H1 (cell line): Measurements from ENCODE around the gene USPL1. TPM values are rescaled to one million over a fixed set of nuclear protein-coding genes. Genes with fewer than 3 reads are reported as not detected.

Source experiments
- CTCF ChIA-PET: fragments of 300-600 bp; sonication (Branson Sonifier 250); formaldehyde crosslinking; loops from one replicate; lab custom pipeline; 2021; ENCODE audit not compliant: partially characterized antibody; lab: Charles Lee
- POLR2A ChIA-PET: fragments of 300-600 bp; sonication (Branson Sonifier 250); formaldehyde crosslinking; loops from one replicate; lab custom pipeline; 2021; ENCODE audit warnings: inconsistent platforms; ENCODE audit not compliant: partially characterized antibody; lab: Charles Lee
- DNase-seq, 2 experiments: peaks; one replicate each; pipeline versions ENCODE4 v3.0.0 to v3.0.0-alpha.2; 2010 to 2022; ENCODE audit warnings: low spot score in 2 of 2, low read depth in 1 of 2, mixed read lengths in 1 of 2
- FAIRE-seq: peaks from 2 replicates; lab custom pipeline; 2011; peaks lifted over from hg19 to GRCh38; lab: Jason Lieb, UNC
- H2AFZ ChIP-seq: 2 replicates; pipeline ENCODE4 v1.8.1; 2012; ENCODE audit warnings: low read length, inconsistent platforms
- H2AK5ac ChIP-seq: 2 replicates; pipeline ENCODE4 v1.6.1; 2013; ENCODE audit warnings: low read depth, low read length
- H2BK120ac ChIP-seq: replicated peaks from 2 replicates; pipeline ENCODE3; 2013; ENCODE audit warnings: low read depth, low read length, inconsistent platforms
- H2BK12ac ChIP-seq: 2 replicates; pipeline ENCODE4 v1.6.1; 2013; ENCODE audit warnings: low read depth, low read length
- H2BK15ac ChIP-seq: 2 replicates; pipeline ENCODE4 v1.6.1; 2013; ENCODE audit warnings: low read length
- H2BK20ac ChIP-seq: 2 replicates; pipeline ENCODE4 v1.6.1; 2013; ENCODE audit warnings: low read length
- H2BK5ac ChIP-seq: 2 replicates; pipeline ENCODE4 v1.6.1; 2013; ENCODE audit warnings: low read depth, low read length
- H3K14ac ChIP-seq: 2 replicates; pipeline ENCODE4 v1.6.1; 2013; ENCODE audit warnings: inconsistent platforms; ENCODE audit not compliant: insufficient read length
- H3K18ac ChIP-seq: 2 replicates; pipeline ENCODE4 v1.6.1; 2013; ENCODE audit warnings: low read length; ENCODE audit errors: extremely low read depth
- H3K23ac ChIP-seq: 2 replicates; pipeline ENCODE4 v1.6.1; 2013; ENCODE audit warnings: inconsistent platforms; ENCODE audit not compliant: insufficient read length
- H3K23me2 ChIP-seq: 2 replicates; pipeline ENCODE4 v1.6.1; 2013; ENCODE audit warnings: low read depth, low read length
- H3K27ac ChIP-seq: 2 replicates; pipeline ENCODE4 v1.6.1; 2011; ENCODE audit warnings: low read depth, low read length, inconsistent platforms
- H3K27me3 ChIP-seq, 4 experiments: replicated peaks in 1 of 4; 1 replicate in 1 of 4; 2 replicates in 3 of 4; pipeline versions ENCODE4 v1.6.1 to v1.8.1; 2011 to 2013; ENCODE audit warnings: low read length in 3 of 4, mild to moderate bottlenecking in 3 of 4, inconsistent platforms in 2 of 4, mixed read lengths in 2 of 4, moderate library complexity in 1 of 4; ENCODE audit not compliant: control insufficient read depth in 3 of 4, insufficient read depth in 3 of 4; ENCODE audit errors: extremely low read depth in 1 of 4
- H3K36me3 ChIP-seq, 4 experiments: 2 replicates each; pipeline versions ENCODE4 v1.6.1 to v1.8.1; 2011 to 2013; ENCODE audit warnings: mild to moderate bottlenecking in 4 of 4, low read length in 3 of 4, moderate library complexity in 2 of 4, control low read depth in 1 of 4, inconsistent platforms in 1 of 4; ENCODE audit not compliant: insufficient read depth in 4 of 4, control insufficient read depth in 2 of 4
- H3K4ac ChIP-seq: replicated peaks from 2 replicates; pipeline ENCODE3; 2013; ENCODE audit warnings: low read length, low read depth, mixed read lengths, inconsistent platforms; ENCODE audit not compliant: insufficient read length
- H3K4me1 ChIP-seq, 4 experiments: replicated peaks in 1 of 4; 1 replicate in 1 of 4; 2 replicates in 3 of 4; pipeline versions ENCODE4 v1.6.1 to v1.8.1; 2011 to 2013; ENCODE audit warnings: low read length in 3 of 4, inconsistent platforms in 2 of 4, mixed read lengths in 1 of 4; ENCODE audit not compliant: insufficient read depth in 4 of 4, control insufficient read depth in 3 of 4
- H3K4me2 ChIP-seq, 2 experiments: 2 replicates each; pipeline versions ENCODE4 v1.6.1 to v1.8.1; 2011 to 2013; ENCODE audit warnings: low read depth in 2 of 2, low read length in 2 of 2, control low read depth in 1 of 2, inconsistent platforms in 1 of 2, mild to moderate bottlenecking in 1 of 2; ENCODE audit not compliant: insufficient read depth in 1 of 2
- H3K4me3 ChIP-seq, 4 experiments: fragments of 200-600, 300-600 bp in 1 of 4; sonication (generic), shearing (Covaris generic), sonication (Bioruptor Twin) in 1 of 4; 2 replicates each; pipeline versions ENCODE4 v1.5.1 to v1.8.1; 2011 to 2016; ENCODE audit warnings: low read length in 4 of 4, low read depth in 3 of 4, control low read depth in 2 of 4, inconsistent platforms in 2 of 4, mild to moderate bottlenecking in 2 of 4, mixed read lengths in 1 of 4, moderate library complexity in 1 of 4; ENCODE audit not compliant: insufficient read depth in 2 of 4; ENCODE audit errors: extremely low read depth in 1 of 4
- H3K56ac ChIP-seq: replicated peaks from 2 replicates; pipeline ENCODE3; 2013; ENCODE audit warnings: low read depth, mild to moderate bottlenecking, mixed read lengths, low read length, inconsistent platforms; ENCODE audit not compliant: insufficient read length
- H3K79me1 ChIP-seq: 2 replicates; pipeline ENCODE4 v1.6.1; 2013; ENCODE audit warnings: low read depth, low read length, control low read depth
- H3K79me2 ChIP-seq, 2 experiments: 2 replicates each; pipeline versions ENCODE4 v1.6.1 to v1.8.1; 2012 to 2013; ENCODE audit warnings: low read length in 2 of 2, mild to moderate bottlenecking in 2 of 2, inconsistent platforms in 1 of 2; ENCODE audit not compliant: insufficient read depth in 2 of 2, control insufficient read depth in 1 of 2
- H3K9ac ChIP-seq, 4 experiments: replicated peaks in 1 of 4; 1 replicate in 1 of 4; 2 replicates in 3 of 4; pipeline versions ENCODE4 v1.6.1 to v1.8.1; 2011 to 2013; ENCODE audit warnings: low read depth in 3 of 4, low read length in 3 of 4, control low read depth in 2 of 4, mild to moderate bottlenecking in 2 of 4, moderate library complexity in 2 of 4, inconsistent platforms in 1 of 4; ENCODE audit errors: extremely low read depth in 1 of 4
- H3K9me3 ChIP-seq, 2 experiments: 2 replicates each; pipeline versions ENCODE4 v1.6.1 to v1.8.1; 2012 to 2013; ENCODE audit warnings: mild to moderate bottlenecking in 2 of 2, moderate library complexity in 2 of 2, control low read depth in 1 of 2, inconsistent platforms in 1 of 2, low read depth in 1 of 2, low read length in 1 of 2, mixed read lengths in 1 of 2; ENCODE audit not compliant: insufficient read depth in 2 of 2
- H4K20me1 ChIP-seq, 2 experiments: replicated peaks in 1 of 2; 2 replicates each; pipeline versions ENCODE3 to v1.8.1; 2011 to 2013; ENCODE audit warnings: inconsistent platforms in 2 of 2, low read length in 2 of 2, mild to moderate bottlenecking in 1 of 2; ENCODE audit not compliant: insufficient read depth in 2 of 2, control insufficient read depth in 1 of 2
- H4K5ac ChIP-seq: 2 replicates; pipeline ENCODE4 v1.6.1; 2013; ENCODE audit warnings: low read length, low read depth, mixed read lengths, inconsistent platforms; ENCODE audit not compliant: insufficient read length
- H4K8ac ChIP-seq: 2 replicates; pipeline ENCODE4 v1.8.0; 2013; ENCODE audit warnings: mild to moderate bottlenecking, moderate library complexity, low read length, inconsistent platforms; ENCODE audit not compliant: insufficient read depth; ENCODE audit errors: extremely low read depth
- H4K91ac ChIP-seq: replicated peaks from 2 replicates; pipeline ENCODE3; 2013; ENCODE audit warnings: low read length, mixed read lengths, inconsistent platforms; ENCODE audit not compliant: insufficient read length
- KDM1A ChIP-seq: fragments of 200-600, 300-600 bp; sonication (generic); IDR thresholded peaks from 2 replicates; pipeline ENCODE4 v1.7.1; 2016; ENCODE audit warnings: mild to moderate bottlenecking, low read length, borderline replicate concordance
- SP4 ChIP-seq: IDR thresholded peaks from 2 replicates; pipeline ENCODE4 v1.6.1; 2012; ENCODE audit warnings: low read length, inconsistent platforms
- WGBS, 2 experiments: shearing (Covaris generic) in 1 of 2; methylation state at CpG; one replicate each; pipeline versions ENCODE4 v1.1.6 to v1.1.7; 2013 to 2015; ENCODE audit warnings: low lambda C conversion rate in 2 of 2, mixed read lengths in 2 of 2, inconsistent platforms in 1 of 2, low coverage in 1 of 2, missing lambda C conversion rate in 1 of 2; ENCODE audit not compliant: insufficient replicate concordance in 2 of 2, insufficient coverage in 1 of 2, insufficient read length in 1 of 2; ENCODE audit errors: extremely low coverage in 1 of 2, missing lambda C conversion rate in 1 of 2; 5-methylcytosine and 5-hydroxymethylcytosine counted together
- polyA plus RNA-seq, 7 experiments: library from polyadenylated mRNA; depleted of rRNA in 3 of 7; stranded (reverse) in 5 of 7; unstranded in 2 of 7; fragments of >200 nt in 5 of 7; fragments of 200-250 nt in 2 of 7; gene quantifications; 1 replicate in 5 of 7; 2 replicates in 1 of 7; 4 replicates in 1 of 7; pipeline versions ENCODE4 v1.2.1 to v1.2.3, GENCODE V29; 2011 to 2013; ENCODE audit warnings: missing spikeins in 2 of 7, mixed read lengths in 2 of 7
- total RNA-seq: library from RNA; stranded (reverse); fragmentation: NEBNext Ultra II Directional; extraction: Animal tissue kit (Norgen Biotek cat#: 25700); gene quantifications from 2 replicates; pipeline ENCODE4 v1.2.1, GENCODE V29; 2021

USPL1 gene
- total and polyA plus RNA-seq, 2 of the 8 experiments (the other 6 are each of a cell fraction or from before 2014, with no cell fraction given) = 6.3 to 17.1 TPM

DNA sequence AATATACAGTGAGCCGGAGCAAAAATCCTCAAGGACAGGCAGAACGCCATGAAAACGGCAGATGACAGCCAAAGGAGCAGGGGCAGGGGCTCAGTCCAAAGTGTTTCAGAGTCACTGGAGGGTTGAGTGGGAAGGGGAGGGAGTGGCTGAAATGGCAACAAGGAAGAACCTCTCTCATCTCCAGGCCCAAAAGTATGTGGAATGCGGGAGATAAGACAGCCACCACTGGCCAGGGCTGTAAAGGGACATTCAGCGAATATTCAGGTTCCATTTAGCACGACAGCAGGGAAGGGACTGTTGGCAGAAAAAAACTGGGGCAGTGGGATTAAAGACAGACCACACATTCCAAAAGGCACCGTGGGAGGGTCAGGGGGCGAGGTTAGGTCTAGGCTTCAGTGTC is 48.4 kb downstream of the USPL1 start:
- Histone ChIP-seq H3K4ac (no peak overlapping the region), H3K27ac (no peak overlapping the region), H3K18ac (no peak overlapping the region), H2BK120ac (no peak overlapping the region), H4K8ac (no peak overlapping the region), H3K79me2 (no peaks in the 10 kb centered on the region), H3K9ac (no peak overlapping the region), H2AK5ac (no peak overlapping the region), H3K56ac (no peak overlapping the region), H3K4me1 (no peaks in the 10 kb centered on the region; a peak in 1 of 7 replicates), H2BK15ac (no peak overlapping the region), H3K23ac (no peak overlapping the region), H2BK12ac (no peak overlapping the region), H3K9me3 (no peaks in the 10 kb centered on the region), H3K14ac (no peak overlapping the region), H3K4me3 (no peak overlapping the region), H3K4me2 (no peak overlapping the region), H3K79me1 (no peaks in the 10 kb centered on the region), H3K27me3 (no peaks in the 10 kb centered on the region), H4K91ac (no peak overlapping the region), H3K23me2 (no peaks in the 10 kb centered on the region), H2BK20ac (no peak overlapping the region), H4K20me1 (no peaks in the 10 kb centered on the region), H4K5ac (no peak overlapping the region), H3K36me3 (no peaks in the 10 kb centered on the region), H2AFZ (0 out of 2 replicates have a peak overlapping the region, but pooled peaks have one; percentile 9), H2BK5ac (no peak overlapping the region)
- FAIRE-seq (no peak), DNase-seq (no peak)
- WGBS, 2 experiments = 75% methylated on average over 8 of the region's 8 CpGs; no CpG with 5 or more reads in 1 of the 2 experiments
- ChIA-PET POLR2A (no interaction called here), CTCF (no interaction called here)
- no peak for TF ChIP-seq SP4
- TF ChIP-seq KDM1A = no peak
